ENCODE results near the gene STK32B.

Gene STK32B

GRCh38 chr4:5260121-5260520 is 208.8 kb downstream of the STK32B start:
- Histone ChIP-seq H3K36me3 (no peaks in the 10 kb centered on the region), H3K9me3 (ENCODE audit: severe bottlenecking) (no peaks in the 10 kb centered on the region), H3K27me3 (ENCODE audit: insufficient read depth, low read depth, severe bottlenecking) (no peaks in the 10 kb centered on the region), H3K4me3 (ENCODE audit: low read depth, low read length) (no peak overlapping the region), H3K27ac (no peak overlapping the region)
- TF ChIP-seq CTCF (IDR thresholded peaks at IDR 0.05; ENCODE audit: low read depth, low read length) = no peak
- no peak for DNase-seq

GRCh38 chr4:5261866-5262265 is 210.6 kb downstream of the STK32B start:
- no peaks in the 10 kb centered on the region for H3K27me3 ChIP-seq (ENCODE audit: insufficient read depth, low read depth, severe bottlenecking)
- H3K9me3 ChIP-seq (ENCODE audit: severe bottlenecking) = no peaks in the 10 kb centered on the region
- H3K27ac ChIP-seq = no peak overlapping the region
- no peak for TF ChIP-seq CTCF (IDR thresholded peaks at IDR 0.05; ENCODE audit: low read depth, low read length)
- no peak overlapping the region for H3K4me3 ChIP-seq (ENCODE audit: low read depth, low read length)
- no peak for DNase-seq
- H3K36me3 ChIP-seq = no peaks in the 10 kb centered on the region

- Histone ChIP-seq H3K27me3 (ENCODE audit: insufficient read depth, low read depth, severe bottlenecking) (no peaks in the 10 kb centered on the region), H3K36me3 (no peaks in the 10 kb centered on the region), H3K4me3 (ENCODE audit: low read depth, low read length) (no peak overlapping the region), H3K27ac (no peak overlapping the region), H3K9me3 (ENCODE audit: severe bottlenecking) (no peaks in the 10 kb centered on the region)
- no peak for TF ChIP-seq CTCF (IDR thresholded peaks at IDR 0.05; ENCODE audit: low read depth, low read length)
- DNase-seq = no peak
Measured at GRCh38 chr4:5266991-5267390, 215.7 kb downstream of the STK32B start.

GRCh38 chr4:5267408-5267807 is 216.1 kb downstream of the STK32B start:
- Histone ChIP-seq H3K36me3 (no peaks in the 10 kb centered on the region), H3K4me3 (ENCODE audit: low read depth, low read length) (no peak overlapping the region), H3K9me3 (ENCODE audit: severe bottlenecking) (no peaks in the 10 kb centered on the region), H3K27me3 (ENCODE audit: insufficient read depth, low read depth, severe bottlenecking) (no peaks in the 10 kb centered on the region), H3K27ac (no peak overlapping the region)
- TF ChIP-seq CTCF (IDR thresholded peaks at IDR 0.05; ENCODE audit: low read depth, low read length) = no peak
- no peak for DNase-seq

- no peak for TF ChIP-seq CTCF (IDR thresholded peaks at IDR 0.05; ENCODE audit: low read depth, low read length)
- DNase-seq = no peak
- Histone ChIP-seq H3K27ac (no peak overlapping the region), H3K4me3 (ENCODE audit: low read depth, low read length) (no peak overlapping the region), H3K9me3 (ENCODE audit: severe bottlenecking) (no peaks in the 10 kb centered on the region), H3K36me3 (no peaks in the 10 kb centered on the region), H3K27me3 (ENCODE audit: insufficient read depth, low read depth, severe bottlenecking) (no peaks in the 10 kb centered on the region)
Measured at GRCh38 chr4:5276475-5277075, 225.3 kb downstream of the STK32B start.

GRCh38 chr4:5277079-5277478 is 225.8 kb downstream of the STK32B start:
- Histone ChIP-seq H3K27ac (no peak overlapping the region), H3K27me3 (ENCODE audit: insufficient read depth, low read depth, severe bottlenecking) (no peaks in the 10 kb centered on the region), H3K36me3 (no peaks in the 10 kb centered on the region), H3K9me3 (ENCODE audit: severe bottlenecking) (no peaks in the 10 kb centered on the region), H3K4me3 (ENCODE audit: low read depth, low read length) (no peak overlapping the region)
- DNase-seq = no peak
- no peak for TF ChIP-seq CTCF (IDR thresholded peaks at IDR 0.05; ENCODE audit: low read depth, low read length)
